ENCODE results near the gene NBR1. TPM values are rescaled to one million over a fixed set of nuclear protein-coding genes. Genes with fewer than 3 reads are reported as not detected.
"Not testable (repeated sequence)": the region's sequence is repeated elsewhere in the genome, so short reads cannot be mapped to it uniquely, and the experiment has no call there.

NBR1 gene
- total RNA-seq, 4 donors from 2014 or later: 135 to 162 (median 145) TPM

- no peak for DNase-seq
- intact Hi-C loops (cut with DNase I; ENCODE audit: low total_unique reads) (no loop called here), in situ Hi-C loops (cut with MboI; ENCODE audit: low sequenced_read_pairs in 4 of 4) (loop anchor here in 1 of 4 donors (25.0 kb wide), 2 partner anchors 481 to 706 kb away; no protein-coding TSS in a partner anchor)
- H3K4me1 ChIP-seq: no peaks in the 10 kb centered on the region
- H3K27me3 ChIP-seq: no peaks in the 10 kb centered on the region
- no peak overlapping the region for H3K4me3 ChIP-seq
- no peaks in the 10 kb centered on the region for H3K9me3 ChIP-seq
- TF ChIP-seq CTCF (IDR thresholded peaks at IDR 0.05 in 4 of 5, conservative IDR thresholded peaks at IDR 0.05 in 1 of 5) (no peak), POLR2A (IDR thresholded peaks at IDR 0.05) (no peak)
- peaks cover 12 to 100% of the 10 kb centered on the region in 2 donors for H3K36me3 ChIP-seq
- ATAC-seq: no peak
- no peak overlapping the region for H3K27ac ChIP-seq
These were observed 22.2 kb downstream of the NBR1 start for GRCh38 chr17:43193251-43193650.

GRCh38 chr17:43199633-43200032 lies 28.6 kb downstream of the NBR1 start:
- peaks cover 5 to 100% of the 10 kb centered on the region in 2 donors for H3K36me3 ChIP-seq
- in situ Hi-C loops (cut with MboI; ENCODE audit: low sequenced_read_pairs in 4 of 4): loop anchor here in 1 of 4 donors (25.0 kb wide), 4 partner anchors 113 to 712 kb away; partner anchors contain the start of gene DHX8
- DNase-seq: no peak
- no peaks in the 10 kb centered on the region for H3K27me3 ChIP-seq
- intact Hi-C loops (cut with DNase I; ENCODE audit: low total_unique reads): no loop called here
- H3K9me3 ChIP-seq: no peaks in the 10 kb centered on the region
- ATAC-seq: no peak
- H3K4me1 ChIP-seq: no peaks in the 10 kb centered on the region
- no peak overlapping the region for H3K27ac ChIP-seq
- no peak for TF ChIP-seq CTCF (IDR thresholded peaks at IDR 0.05 in 4 of 5, conservative IDR thresholded peaks at IDR 0.05 in 1 of 5)
- TF ChIP-seq POLR2A (IDR thresholded peaks at IDR 0.05): no peak
- no peak overlapping the region for H3K4me3 ChIP-seq

- Histone ChIP-seq H3K36me3 (peaks cover 5 to 100% of the 10 kb centered on the region in 2 donors), H3K9me3 (no peaks in the 10 kb centered on the region), H3K27me3 (no peaks in the 10 kb centered on the region), H3K27ac (no peak overlapping the region), H3K4me3 (no peak overlapping the region), H3K4me1 (no peaks in the 10 kb centered on the region)
- no peak for ATAC-seq
- intact Hi-C loops (cut with DNase I; ENCODE audit: low total_unique reads): no loop called here
- DNase-seq: no peak
- in situ Hi-C loops (cut with MboI; ENCODE audit: low sequenced_read_pairs in 4 of 4): loop anchor here in 1 of 4 donors (25.0 kb wide), 2 partner anchors 112 to 287 kb away; partner anchors contain the start of gene DHX8
- TF ChIP-seq POLR2A (IDR thresholded peaks at IDR 0.05): no peak
- no peak for TF ChIP-seq CTCF (IDR thresholded peaks at IDR 0.05 in 4 of 5, conservative IDR thresholded peaks at IDR 0.05 in 1 of 5)
These were observed 29.1 kb downstream of the NBR1 start for GRCh38 chr17:43200127-43200526.

GRCh38 chr17:43203013-43203412 lies 32.0 kb downstream of the NBR1 start:
- H3K9me3 ChIP-seq; H3K4me1 ChIP-seq; DNase-seq; H3K27ac ChIP-seq; ATAC-seq; H3K4me3 ChIP-seq; H3K27me3 ChIP-seq; intact Hi-C loops (cut with DNase I; ENCODE audit: low total_unique reads): not testable (repeated sequence)
- H3K36me3 ChIP-seq: peaks cover 7 to 97% of the 10 kb centered on the region in 2 donors
- in situ Hi-C loops (cut with MboI; ENCODE audit: low sequenced_read_pairs in 4 of 4): loop anchor here in 1 of 4 donors (25.0 kb wide), 2 partner anchors 109 to 284 kb away; partner anchors contain the start of gene DHX8

- Histone ChIP-seq H3K27me3 (no peaks in the 10 kb centered on the region), H3K4me3 (no peak overlapping the region), H3K9me3 (no peaks in the 10 kb centered on the region), H3K4me1 (no peaks in the 10 kb centered on the region), H3K36me3 (peaks cover 8 to 66% of the 10 kb centered on the region in 2 donors), H3K27ac (peak overlapping the region in 1 of 4 donors; percentile 70)
- no peak for DNase-seq
- ATAC-seq: no peak
- intact Hi-C loops (cut with DNase I; ENCODE audit: low total_unique reads) (no loop called here), in situ Hi-C loops (cut with MboI; ENCODE audit: low sequenced_read_pairs in 4 of 4) (loop anchor here in 1 of 4 donors (25.0 kb wide), 2 partner anchors 102 to 277 kb away; partner anchors contain the start of gene DHX8)
- TF ChIP-seq POLR2A (IDR thresholded peaks at IDR 0.05): no peak
- no peak for TF ChIP-seq CTCF (IDR thresholded peaks at IDR 0.05 in 4 of 5, conservative IDR thresholded peaks at IDR 0.05 in 1 of 5)
These were observed 39.6 kb downstream of the NBR1 start for GRCh38 chr17:43210576-43210975.
